Activated CD4-positive, alpha-beta T cell treated with anti-CD3 and anti-CD28 coated beads for 36 hours (primary cell): ENCODE data around the gene ZNF81. TPM values are rescaled to one million over a fixed set of nuclear protein-coding genes. Genes with fewer than 3 reads are reported as not detected.
"Not testable (repeated sequence)": the region's sequence is repeated elsewhere in the genome, so short reads cannot be mapped to it uniquely, and the experiment has no call there.

Source experiments
- ATAC-seq: fragments of 200-7000 bp; cut with Tn5 transposase; one replicate; pipeline ENCODE4 v1.10.0; 2021; ENCODE audit warnings: mild to moderate bottlenecking, moderate library complexity
- CTCF ChIA-PET: fragments of 350-600 bp; sonication (Branson Sonifier 250); formaldehyde crosslinking; loops from one replicate; lab custom pipeline; 2021; ENCODE audit warnings: antibody characterized with exemption; lab: Charles Lee
- POLR2A ChIA-PET: fragments of 350-600 bp; sonication (Branson Sonifier 250); formaldehyde crosslinking; loops from one replicate; lab custom pipeline; 2021; ENCODE audit warnings: antibody characterized with exemption, inconsistent platforms; lab: Charles Lee
- DNase-seq: peaks from one replicate; pipeline ENCODE4 v3.0.0-alpha.2; 2020
- H3K27ac Mint-ChIP-seq: one replicate; pipeline ENCODE4 v1.8.0; 2021; ENCODE audit warnings: mixed read lengths
- H3K27me3 Mint-ChIP-seq: one replicate; pipeline ENCODE4 v1.8.0; 2021; ENCODE audit warnings: mixed read lengths
- H3K36me3 Mint-ChIP-seq: one replicate; pipeline ENCODE4 v1.8.0; 2021; ENCODE audit warnings: low read depth, mixed read lengths
- H3K4me1 Mint-ChIP-seq: one replicate; pipeline ENCODE4 v1.8.0; 2021; ENCODE audit warnings: mixed read lengths
- H3K4me3 Mint-ChIP-seq: one replicate; pipeline ENCODE4 v1.8.0; 2021; ENCODE audit warnings: mild to moderate bottlenecking, moderate library complexity, mixed read lengths
- H3K9me3 Mint-ChIP-seq: one replicate; pipeline ENCODE4 v1.8.0; 2021; ENCODE audit warnings: low read depth, mixed read lengths
- intact Hi-C, 2 experiments: fragments of 100-400 bp; cut with DNase I in 1 of 2; cut with micrococcal nuclease in 1 of 2; formaldehyde crosslinking; loops; one replicate each; pipeline versions ENCODE4 v1.14.2 to v1.15.1; 2022 to 2024; cut with DNase I, micrococcal nuclease
- total RNA-seq, 2 experiments: library from RNA; stranded (reverse); gene quantifications; one replicate each; pipeline ENCODE4 v1.2.3, GENCODE V29; 2021

ZNF81 gene
- total RNA-seq, 2 experiments from 2014 or later = 5.3 to 6.4 TPM

GRCh38 chrX:47846040-47846439 lies 9.3 kb downstream of the ZNF81 start:
- Mint-ChIP-seq H3K27me3 (no peaks in the 10 kb centered on the region), H3K36me3 (peaks cover 4% of the 10 kb centered on the region), H3K4me3 (no peak overlapping the region), H3K9me3 (no peaks in the 10 kb centered on the region), H3K27ac (no peak overlapping the region), H3K4me1 (peaks cover 4% of the 10 kb centered on the region)
- no peak for DNase-seq
- no peak for ATAC-seq
- intact Hi-C loops = no loop called here
- POLR2A ChIA-PET = interaction anchor here (0.6 kb wide), 1 partner anchor 627 kb away, joined by 3 read pairs; no protein-coding TSS in a partner anchor
- CTCF ChIA-PET = interaction anchor here (1.6 kb wide), 1 partner anchor 10 kb away, joined by 6 read pairs; the partner anchor contains the start of gene ZNF81

DNA sequence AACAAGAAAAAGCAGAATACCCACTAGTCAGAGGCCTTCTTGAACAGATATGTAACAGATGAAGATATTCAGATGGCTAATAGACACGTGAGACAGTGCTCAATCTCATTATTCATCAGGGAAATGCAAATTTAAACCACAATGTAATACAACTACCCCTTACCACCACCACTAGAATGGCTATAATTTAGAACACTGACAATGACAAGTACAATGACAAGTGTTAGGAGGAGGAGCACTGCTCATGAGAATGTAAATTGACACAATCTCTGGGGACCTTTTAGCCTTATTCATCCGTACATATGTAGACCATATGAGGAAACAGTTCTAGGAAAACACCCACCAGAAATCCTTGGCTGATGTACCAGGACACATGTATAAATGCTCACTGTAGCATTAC lies 13.1 kb downstream of the ZNF81 start:
- no peaks in the 10 kb centered on the region for H3K27me3 Mint-ChIP-seq
- CTCF ChIA-PET = no interaction called here
- POLR2A ChIA-PET = no interaction called here
- H3K4me3 Mint-ChIP-seq = no peak overlapping the region
- no peaks in the 10 kb centered on the region for H3K9me3 Mint-ChIP-seq
- H3K27ac Mint-ChIP-seq = no peak overlapping the region
- no peak for ATAC-seq
- H3K36me3 Mint-ChIP-seq = peaks cover 8% of the 10 kb centered on the region
- intact Hi-C loops = no loop called here
- peaks cover 7% of the 10 kb centered on the region for H3K4me1 Mint-ChIP-seq
- no peak for DNase-seq

DNA sequence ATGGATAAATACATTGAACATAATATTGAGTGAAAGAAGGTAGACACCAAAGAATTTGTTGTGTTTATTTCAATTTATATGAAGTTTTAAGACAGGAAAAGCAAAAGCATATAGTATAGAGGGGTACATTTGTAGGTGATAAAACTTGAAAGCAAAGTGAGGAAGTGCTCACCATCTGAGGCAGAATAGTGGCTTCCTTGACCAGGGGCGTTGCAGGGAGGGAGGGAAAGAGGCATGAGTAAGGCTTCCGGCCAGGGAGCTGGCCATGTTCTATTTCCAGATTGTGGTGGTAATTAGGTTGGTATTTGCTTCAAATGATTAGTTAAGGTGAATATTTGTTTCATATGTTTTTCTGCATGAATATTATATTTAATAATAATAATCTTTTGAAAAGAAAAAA lies 13.7 kb downstream of the ZNF81 start:
- H3K27ac Mint-ChIP-seq, CTCF ChIA-PET, H3K4me1 Mint-ChIP-seq, DNase-seq, H3K9me3 Mint-ChIP-seq, POLR2A ChIA-PET, H3K4me3 Mint-ChIP-seq, H3K27me3 Mint-ChIP-seq, ATAC-seq, H3K36me3 Mint-ChIP-seq, intact Hi-C loops: not testable (repeated sequence)

DNA sequence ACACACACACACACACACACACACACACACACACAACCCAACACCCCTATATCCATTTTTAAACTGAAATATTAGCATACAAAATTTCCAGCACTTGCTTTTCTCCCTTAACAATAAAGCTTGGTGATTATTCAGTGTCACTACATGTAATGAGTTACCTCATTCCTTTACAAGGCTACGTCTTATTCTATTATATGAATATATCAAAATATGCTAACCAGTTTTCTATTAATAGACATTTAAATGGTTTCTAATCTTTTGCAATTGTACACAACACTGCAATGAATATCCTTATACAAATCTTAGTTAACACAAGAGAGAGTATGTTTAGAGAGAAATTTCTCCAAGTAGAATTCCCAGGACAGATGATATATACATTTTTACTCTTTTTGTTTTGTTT lies 14.2 kb downstream of the ZNF81 start:
- CTCF ChIA-PET = no interaction called here
- intact Hi-C loops = no loop called here
- DNase-seq (no peak), ATAC-seq (no peak)
- H3K27ac Mint-ChIP-seq = no peak overlapping the region
- H3K4me1 Mint-ChIP-seq = peaks cover 7% of the 10 kb centered on the region
- no peaks in the 10 kb centered on the region for H3K27me3 Mint-ChIP-seq
- H3K9me3 Mint-ChIP-seq = no peaks in the 10 kb centered on the region
- no peak overlapping the region for H3K4me3 Mint-ChIP-seq
- POLR2A ChIA-PET = no interaction called here
- H3K36me3 Mint-ChIP-seq = peaks cover 8% of the 10 kb centered on the region

DNA sequence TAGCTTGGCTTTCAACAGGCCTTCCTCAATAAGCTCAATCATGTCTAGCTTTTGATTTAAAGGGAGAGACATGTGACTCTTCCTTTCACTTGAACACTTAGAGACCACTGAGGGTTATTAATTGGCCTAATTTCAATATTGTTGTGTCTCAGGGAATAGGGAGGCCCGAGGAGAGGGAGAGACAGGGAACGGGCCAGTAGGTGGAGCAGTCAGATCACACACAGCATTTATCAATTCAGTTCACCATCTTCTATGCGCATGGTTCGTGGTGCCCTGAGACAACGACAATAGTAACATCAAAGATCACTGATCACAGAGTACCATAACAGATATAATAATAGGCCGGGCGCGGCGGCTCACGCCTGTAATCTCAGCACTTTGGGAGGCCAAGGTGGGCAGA lies 17.8 kb downstream of the ZNF81 start:
- intact Hi-C loops = loop anchor here (1.0 kb wide), 1 partner anchor 172 kb away; no protein-coding TSS in a partner anchor
- ATAC-seq (peak; percentile 47), DNase-seq (peak; percentile 43)
- POLR2A ChIA-PET = no interaction called here
- Mint-ChIP-seq H3K27ac (no peak overlapping the region), H3K9me3 (no peaks in the 10 kb centered on the region), H3K36me3 (peaks cover 10% of the 10 kb centered on the region), H3K4me3 (no peak overlapping the region), H3K4me1 (peaks cover 7% of the 10 kb centered on the region), H3K27me3 (no peaks in the 10 kb centered on the region)
- CTCF ChIA-PET = interaction anchor here (0.7 to 2.2 kb wide), 6 partner anchors 11 to 229 kb away, joined by 3 to 11 read pairs (median 3); no protein-coding TSS in a partner anchor

- ChIA-PET CTCF (interaction anchor here (0.9 kb wide), 1 partner anchor 167 kb away, joined by 3 read pairs; no protein-coding TSS in a partner anchor), POLR2A (no interaction called here)
- H3K4me1 Mint-ChIP-seq = no peaks in the 10 kb centered on the region
- H3K27ac Mint-ChIP-seq = no peak overlapping the region
- ATAC-seq (no peak), DNase-seq (no peak)
- H3K36me3 Mint-ChIP-seq = peaks cover 13% of the 10 kb centered on the region
- H3K9me3 Mint-ChIP-seq = no peaks in the 10 kb centered on the region
- H3K4me3 Mint-ChIP-seq = no peak overlapping the region
- intact Hi-C loops = no loop called here
- H3K27me3 Mint-ChIP-seq = no peaks in the 10 kb centered on the region
Measured at GRCh38 chrX:47859686-47860085, 23.0 kb downstream of the ZNF81 start.

DNA sequence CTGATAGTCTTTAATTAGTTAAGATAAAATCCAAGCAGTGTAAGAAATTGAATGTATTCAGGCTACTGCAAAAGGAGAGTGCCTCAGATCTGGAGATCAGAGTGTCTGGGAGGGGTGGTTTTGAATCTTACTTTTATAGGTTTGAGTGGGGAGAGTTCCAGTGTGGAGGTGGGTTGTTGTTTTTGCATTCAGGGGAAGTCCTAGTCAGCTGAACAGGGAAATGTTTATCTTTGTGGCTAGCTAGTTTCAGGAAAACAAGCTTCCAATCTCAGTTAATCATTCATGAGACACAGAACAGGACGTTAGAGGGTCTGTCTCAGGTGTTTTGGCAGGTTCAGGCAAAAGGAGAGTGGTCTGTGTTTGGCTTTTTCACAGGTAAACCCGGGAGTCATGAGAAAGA lies 26.0 kb downstream of the ZNF81 start:
- no peaks in the 10 kb centered on the region for H3K27me3 Mint-ChIP-seq
- H3K27ac Mint-ChIP-seq = no peak overlapping the region
- no peak for ATAC-seq
- no peak for DNase-seq
- no peak overlapping the region for H3K4me3 Mint-ChIP-seq
- H3K36me3 Mint-ChIP-seq = peaks cover 17% of the 10 kb centered on the region
- POLR2A ChIA-PET = no interaction called here
- intact Hi-C loops = no loop called here
- no peaks in the 10 kb centered on the region for H3K9me3 Mint-ChIP-seq
- H3K4me1 Mint-ChIP-seq = no peaks in the 10 kb centered on the region
- CTCF ChIA-PET = no interaction called here

- intact Hi-C loops = no loop called here
- DNase-seq (no peak), ATAC-seq (no peak)
- Mint-ChIP-seq H3K27me3 (no peaks in the 10 kb centered on the region), H3K27ac (no peak overlapping the region), H3K4me3 (no peak overlapping the region), H3K36me3 (peaks cover 17% of the 10 kb centered on the region), H3K4me1 (no peaks in the 10 kb centered on the region), H3K9me3 (no peaks in the 10 kb centered on the region)
- ChIA-PET CTCF (interaction anchor here (0.6 kb wide), 1 partner anchor 1647 kb away, joined by 3 read pairs; no protein-coding TSS in a partner anchor), POLR2A (no interaction called here)
Measured at GRCh38 chrX:47863187-47863586, 26.5 kb downstream of the ZNF81 start.

- intact Hi-C loops = no loop called here
- no peaks in the 10 kb centered on the region for H3K27me3 Mint-ChIP-seq
- H3K4me3 Mint-ChIP-seq = no peak overlapping the region
- DNase-seq = no peak
- ChIA-PET POLR2A (no interaction called here), CTCF (no interaction called here)
- H3K9me3 Mint-ChIP-seq = no peaks in the 10 kb centered on the region
- H3K4me1 Mint-ChIP-seq = no peaks in the 10 kb centered on the region
- H3K36me3 Mint-ChIP-seq = peaks cover 16% of the 10 kb centered on the region
- no peak for ATAC-seq
- H3K27ac Mint-ChIP-seq = no peak overlapping the region
Measured at GRCh38 chrX:47864300-47864699, 27.6 kb downstream of the ZNF81 start.

DNA sequence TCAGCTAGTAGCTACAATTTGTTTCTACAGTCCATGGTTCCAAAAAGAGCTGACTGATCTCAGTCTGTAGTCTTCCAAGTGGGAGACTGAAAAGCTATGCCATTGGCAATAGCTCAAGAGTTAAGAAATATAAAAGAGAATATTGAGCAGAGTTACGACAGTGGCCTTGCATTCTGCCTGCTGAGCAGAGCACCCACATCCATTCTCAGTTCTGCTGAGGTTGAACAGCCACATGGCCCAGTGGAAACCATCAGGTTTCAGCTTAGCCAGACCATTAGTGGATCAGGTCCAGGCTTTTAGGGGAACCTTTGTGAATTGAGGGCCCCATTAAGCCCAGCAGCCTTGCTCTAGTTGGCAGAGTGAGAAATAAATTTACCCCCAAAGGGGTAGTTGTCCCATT lies 28.1 kb downstream of the ZNF81 start:
- ATAC-seq = no peak
- intact Hi-C loops = no loop called here

GRCh38 chrX:47873123-47873522 lies 36.4 kb downstream of the ZNF81 start:
- Mint-ChIP-seq H3K4me3 (no peak overlapping the region), H3K27me3 (no peaks in the 10 kb centered on the region), H3K36me3 (peaks cover 41% of the 10 kb centered on the region), H3K4me1 (no peaks in the 10 kb centered on the region), H3K27ac (no peak overlapping the region), H3K9me3 (peaks cover 8% of the 10 kb centered on the region)
- DNase-seq (no peak), ATAC-seq (no peak)
- intact Hi-C loops = no loop called here
- ChIA-PET POLR2A (no interaction called here), CTCF (no interaction called here)

More for the DNA sequence above, 28.1 kb downstream of the ZNF81 start:
- H3K36me3 Mint-ChIP-seq = peaks cover 15% of the 10 kb centered on the region
- ChIA-PET POLR2A (no interaction called here), CTCF (interaction anchor here (1.1 kb wide), 1 partner anchor 11 kb away, joined by 3 read pairs; no protein-coding TSS in a partner anchor)
- no peaks in the 10 kb centered on the region for H3K27me3 Mint-ChIP-seq
- no peak overlapping the region for H3K27ac Mint-ChIP-seq
- DNase-seq = no peak
- no peaks in the 10 kb centered on the region for H3K9me3 Mint-ChIP-seq
- H3K4me1 Mint-ChIP-seq = no peaks in the 10 kb centered on the region
- H3K4me3 Mint-ChIP-seq = no peak overlapping the region

DNA sequence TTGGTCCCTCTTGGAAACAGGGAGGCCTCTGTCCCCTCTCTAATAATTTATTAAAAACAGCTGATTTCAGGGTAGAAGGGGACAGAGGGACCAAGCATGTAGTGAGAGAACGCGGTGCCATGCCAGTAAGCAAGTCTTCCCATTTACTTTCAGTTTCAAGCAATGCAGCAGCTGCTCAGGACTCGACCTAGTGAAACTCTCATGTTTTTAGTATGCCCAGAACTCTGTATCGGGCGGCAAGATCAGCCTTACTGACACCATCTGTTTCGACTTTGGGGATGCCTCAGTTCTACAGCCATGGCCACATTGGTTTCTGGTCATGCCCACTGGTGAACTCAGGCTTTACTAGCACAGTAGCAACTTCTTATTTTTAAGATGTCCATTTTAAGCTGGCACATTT lies 40.6 kb downstream of the ZNF81 start:
- CTCF ChIA-PET = no interaction called here
- Mint-ChIP-seq H3K9me3 (peaks cover 4% of the 10 kb centered on the region), H3K4me3 (no peak overlapping the region), H3K4me1 (no peaks in the 10 kb centered on the region), H3K27me3 (no peaks in the 10 kb centered on the region), H3K27ac (no peak overlapping the region), H3K36me3 (peaks cover 30% of the 10 kb centered on the region)
- ATAC-seq = no peak
- intact Hi-C loops = no loop called here
- DNase-seq = no peak
- POLR2A ChIA-PET = no interaction called here
